Skin of body (tissue), 2 donors: ENCODE results near the gene SLC4A1. TPM values are rescaled to one million over a fixed set of nuclear protein-coding genes. Genes with fewer than 3 reads are reported as not detected.

ENCODE experiments used
- DNase-seq: peaks from one replicate; lab custom pipeline; 2025; lab: John Stamatoyannopoulos, UW
- total RNA-seq: library from RNA; depleted of rRNA; stranded (reverse); fragments of >200 nt; gene quantifications from one replicate; pipeline ENCODE4 v1.2.3, GENCODE V29; 2014

Gene SLC4A1
- total RNA-seq, 1 donor from 2014 or later, result 30.1 TPM

- DNase-seq, result peak; percentile 86
Observed at GRCh38 chr17:44221084-44221861, 46.7 kb downstream of the SLC4A1 start.

GRCh38 chr17:44220213-44221083 is 47.5 kb downstream of the SLC4A1 start:
- DNase-seq, result no peak

GRCh38 chr17:44219616-44220212 is 48.2 kb downstream of the SLC4A1 start, which contains the start of gene UBTF:
UBTF (minus strand) TSS chr17:44219675; CDS start chr17:44218229, 1,446 bp downstream.
- peak; percentile 50 for DNase-seq

- peak; percentile 60 for DNase-seq
Observed at GRCh38 chr17:44219108-44219615, 48.8 kb downstream of the SLC4A1 start.

- peak; percentile 84 for DNase-seq
Observed at GRCh38 chr17:44218344-44219107, 49.4 kb downstream of the SLC4A1 start.

GRCh38 chr17:44217738-44218343 is 50.1 kb downstream of the SLC4A1 start:
- no peak for DNase-seq

- no peak for DNase-seq
Observed at GRCh38 chr17:44216694-44217093, 51.2 kb downstream of the SLC4A1 start.

GRCh38 chr17:44216173-44216572 is 51.8 kb downstream of the SLC4A1 start:
- no peak for DNase-seq

GRCh38 chr17:44214896-44215295 is 53.0 kb downstream of the SLC4A1 start:
- DNase-seq, result no peak

- DNase-seq, result no peak
Observed at GRCh38 chr17:44214230-44214494, 53.8 kb downstream of the SLC4A1 start.

GRCh38 chr17:44213403-44214229 is 54.3 kb downstream of the SLC4A1 start:
- no peak for DNase-seq

GRCh38 chr17:44212507-44213402 is 55.2 kb downstream of the SLC4A1 start:
- no peak for DNase-seq

- no peak for DNase-seq
Observed at GRCh38 chr17:44211281-44212265, 56.4 kb downstream of the SLC4A1 start.

- DNase-seq, result peak; percentile 63
Observed at GRCh38 chr17:44210342-44211192, 57.4 kb downstream of the SLC4A1 start.

- DNase-seq, result no peak
Observed at GRCh38 chr17:44209786-44210341, 58.1 kb downstream of the SLC4A1 start.

GRCh38 chr17:44207743-44208142 is 60.2 kb downstream of the SLC4A1 start:
- no peak for DNase-seq
